ENCODE measurements around the gene SEC14L2.
"Not testable (repeated sequence)": the region's sequence is repeated elsewhere in the genome, so short reads cannot be mapped to it uniquely, and the experiment has no call there.

SEC14L2 gene

DNA sequence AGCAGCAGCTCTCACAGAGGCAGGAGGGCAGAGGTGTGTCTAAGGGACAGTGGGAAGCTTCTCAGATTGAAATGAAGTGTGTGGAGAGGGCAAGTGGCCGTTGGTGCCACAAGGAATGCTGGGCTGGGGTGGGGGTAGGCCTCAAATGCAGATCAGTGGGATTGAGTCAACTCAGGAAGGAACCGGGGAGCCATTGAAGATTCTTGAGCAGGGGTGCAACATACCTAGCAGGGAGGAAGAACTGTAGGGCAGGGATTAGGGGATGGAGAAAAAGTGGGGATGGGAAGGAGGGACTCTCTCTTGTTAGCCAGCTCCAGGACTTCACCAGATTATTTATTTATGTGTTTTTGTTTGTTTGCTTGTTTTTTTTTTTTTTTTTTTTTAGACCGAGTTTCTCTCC is 2.9 kb upstream of the SEC14L2 start:
- Histone ChIP-seq H3K36me3 (replicated peaks) (no peaks in the 10 kb centered on the region), H3K27ac (no peak overlapping the region), H3K4me3 (ENCODE audit: low read depth, low read length) (no peak overlapping the region), H3K27me3 (replicated peaks) (no peaks in the 10 kb centered on the region)
- TF ChIP-seq, protein P1, sequence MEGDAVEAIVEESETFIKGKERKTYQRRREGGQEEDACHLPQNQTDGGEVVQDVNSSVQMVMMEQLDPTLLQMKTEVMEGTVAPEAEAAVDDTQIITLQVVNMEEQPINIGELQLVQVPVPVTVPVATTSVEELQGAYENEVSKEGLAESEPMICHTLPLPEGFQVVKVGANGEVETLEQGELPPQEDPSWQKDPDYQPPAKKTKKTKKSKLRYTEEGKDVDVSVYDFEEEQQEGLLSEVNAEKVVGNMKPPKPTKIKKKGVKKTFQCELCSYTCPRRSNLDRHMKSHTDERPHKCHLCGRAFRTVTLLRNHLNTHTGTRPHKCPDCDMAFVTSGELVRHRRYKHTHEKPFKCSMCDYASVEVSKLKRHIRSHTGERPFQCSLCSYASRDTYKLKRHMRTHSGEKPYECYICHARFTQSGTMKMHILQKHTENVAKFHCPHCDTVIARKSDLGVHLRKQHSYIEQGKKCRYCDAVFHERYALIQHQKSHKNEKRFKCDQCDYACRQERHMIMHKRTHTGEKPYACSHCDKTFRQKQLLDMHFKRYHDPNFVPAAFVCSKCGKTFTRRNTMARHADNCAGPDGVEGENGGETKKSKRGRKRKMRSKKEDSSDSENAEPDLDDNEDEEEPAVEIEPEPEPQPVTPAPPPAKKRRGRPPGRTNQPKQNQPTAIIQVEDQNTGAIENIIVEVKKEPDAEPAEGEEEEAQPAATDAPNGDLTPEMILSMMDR (IDR thresholded peaks at IDR 0.05; ENCODE audit: low read depth, low read length, missing control alignments): no peak
- no peak for DNase-seq
- in situ Hi-C loops (cut with HindIII; ENCODE audit: low pct_ligation_motif_present, low sequenced_read_pairs): no loop called here

DNA sequence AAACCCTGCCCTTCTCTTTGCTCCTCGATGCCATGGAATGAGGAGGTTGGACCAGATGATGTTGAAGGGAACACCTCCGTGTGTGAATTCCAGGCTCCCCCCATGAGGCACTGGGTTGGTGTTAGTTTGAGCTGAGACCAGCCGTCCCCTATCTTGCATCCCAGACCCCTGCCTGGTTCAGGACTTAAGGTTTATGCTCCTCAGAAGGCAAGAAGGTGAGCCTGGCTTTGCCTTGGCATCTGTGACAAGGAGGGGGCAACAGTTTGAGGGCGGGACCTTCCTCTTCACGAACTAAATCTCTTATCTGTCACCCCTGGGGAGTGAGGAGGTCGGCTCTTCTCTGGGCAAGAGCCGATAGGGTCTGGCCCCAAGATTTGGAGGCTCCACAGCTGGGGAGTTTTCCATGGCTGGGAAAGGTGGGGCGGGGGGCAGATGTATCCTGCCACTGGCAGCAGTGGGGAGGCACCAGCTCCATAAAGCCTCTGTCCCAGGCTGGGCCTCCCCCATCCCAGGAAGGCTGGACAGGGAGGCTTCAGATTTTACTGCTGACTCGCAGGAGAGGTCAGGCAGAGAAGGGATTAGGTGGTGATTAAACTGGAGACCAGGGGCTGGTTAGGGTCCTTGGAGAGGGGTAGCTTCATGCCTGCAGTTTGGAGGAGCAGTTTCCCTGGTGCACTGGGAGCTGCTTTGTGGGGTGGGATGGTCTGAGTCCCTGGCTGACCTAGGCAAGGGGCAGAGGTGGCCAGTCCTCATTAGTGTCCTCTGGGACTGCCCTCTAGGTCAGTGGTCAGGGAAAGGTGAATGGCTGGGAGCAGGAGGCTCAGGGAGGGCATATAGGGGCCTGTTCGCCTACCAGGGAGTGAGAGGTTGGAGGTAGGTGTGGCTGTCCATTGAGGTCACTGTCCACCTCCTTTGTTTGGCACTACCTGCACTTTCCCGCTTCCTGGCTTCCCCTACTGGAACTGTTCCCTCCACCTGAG is 1.1 kb downstream of the SEC14L2 start:
- in situ Hi-C loops (cut with HindIII; ENCODE audit: low pct_ligation_motif_present, low sequenced_read_pairs): no loop called here
- H3K4me3 ChIP-seq (ENCODE audit: low read depth, low read length): peak overlapping the region; percentile 83
- TF ChIP-seq, protein P1 (IDR thresholded peaks at IDR 0.05; ENCODE audit: low read depth, low read length, missing control alignments): no peak
- no peak for DNase-seq
- peak overlapping the region; percentile 50 for H3K27ac ChIP-seq
- peaks cover 22% of the 10 kb centered on the region for H3K36me3 ChIP-seq (replicated peaks)
- H3K27me3 ChIP-seq (replicated peaks): no peaks in the 10 kb centered on the region

DNA sequence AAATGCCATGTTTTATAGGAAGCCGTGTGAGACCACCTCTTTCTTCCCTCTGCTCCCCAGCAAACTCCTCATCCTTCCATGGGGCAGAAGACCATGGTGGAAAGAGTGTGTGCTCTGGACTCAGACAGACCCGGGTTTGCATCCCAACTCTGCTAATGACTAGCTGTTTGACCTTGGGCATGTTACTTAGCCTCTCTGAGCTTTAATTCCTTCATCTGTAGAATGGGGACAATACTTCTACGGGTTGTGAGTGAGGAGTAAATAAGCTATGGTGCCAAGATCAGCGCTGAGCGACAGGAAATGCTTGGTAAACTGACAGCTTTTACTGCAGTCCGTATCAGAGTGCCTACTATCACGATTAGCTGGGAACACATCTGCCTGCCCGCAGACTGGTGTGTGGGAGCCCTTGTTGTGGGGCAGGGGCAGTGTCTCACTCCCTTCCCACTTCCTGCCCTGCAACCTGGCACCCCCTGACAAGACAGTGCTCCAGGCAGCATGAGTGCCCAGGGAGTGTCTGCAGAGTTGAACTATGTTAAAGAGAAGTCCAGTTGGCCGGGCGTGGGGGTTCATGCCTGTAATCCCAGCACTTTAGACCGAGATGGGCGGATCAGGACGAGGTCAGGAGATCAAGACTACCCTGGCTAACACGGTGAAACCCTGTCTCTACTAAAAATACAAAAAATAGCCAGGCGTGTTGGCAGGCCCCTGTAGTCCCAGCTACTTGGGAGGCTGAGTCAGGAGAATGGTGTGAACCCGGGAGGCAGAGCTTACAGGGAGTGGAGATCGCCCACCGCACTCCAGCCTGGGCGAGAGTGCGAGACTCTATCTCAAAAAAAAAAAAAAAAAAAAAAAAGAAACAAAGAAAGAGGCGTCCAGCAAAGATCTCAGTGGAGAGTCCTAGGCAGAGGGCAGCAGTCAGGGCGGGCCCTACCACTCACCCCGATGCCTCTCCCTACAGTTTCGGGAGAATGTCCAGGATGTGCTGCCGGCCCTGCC is 2.2 kb downstream of the SEC14L2 start:
- no peak overlapping the region for H3K27ac ChIP-seq

DNA sequence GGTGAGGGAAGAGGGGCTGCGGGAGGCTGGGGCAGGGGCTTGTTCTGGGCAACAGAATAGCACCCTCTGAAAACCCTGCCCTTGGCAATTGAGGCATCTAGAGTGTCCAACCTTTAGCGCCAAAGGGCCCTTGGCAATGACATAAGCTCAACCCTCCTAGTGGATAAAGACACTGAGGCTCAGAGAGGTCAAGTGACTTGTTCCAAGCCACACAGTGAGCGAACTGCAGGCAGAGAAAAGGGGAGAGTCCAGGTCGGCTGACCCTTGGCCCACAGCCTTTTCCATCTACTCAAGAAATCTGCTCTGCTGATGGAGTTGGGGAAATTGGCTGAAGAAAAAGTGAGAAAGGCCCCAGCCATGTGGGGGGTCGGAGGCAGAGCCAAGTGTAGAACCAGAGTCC is 2.9 kb downstream of the SEC14L2 start:
- H3K4me3 ChIP-seq (ENCODE audit: low read depth, low read length): no peak overlapping the region
- H3K27me3 ChIP-seq (replicated peaks): no peaks in the 10 kb centered on the region
- no peak for DNase-seq
- TF ChIP-seq, protein P1 (IDR thresholded peaks at IDR 0.05; ENCODE audit: low read depth, low read length, missing control alignments): no peak
- H3K27ac ChIP-seq: no peak overlapping the region
- H3K36me3 ChIP-seq (replicated peaks): peaks cover 34% of the 10 kb centered on the region
- in situ Hi-C loops (cut with HindIII; ENCODE audit: low pct_ligation_motif_present, low sequenced_read_pairs): no loop called here

More for the DNA sequence above, 2.2 kb downstream of the SEC14L2 start:
- H3K27me3 ChIP-seq (replicated peaks): no peaks in the 10 kb centered on the region
- TF ChIP-seq, protein P1 (IDR thresholded peaks at IDR 0.05; ENCODE audit: low read depth, low read length, missing control alignments): no peak
- DNase-seq: no peak
- in situ Hi-C loops (cut with HindIII; ENCODE audit: low pct_ligation_motif_present, low sequenced_read_pairs): no loop called here
- peaks cover 26% of the 10 kb centered on the region for H3K36me3 ChIP-seq (replicated peaks)
- peak overlapping the region; percentile 83 for H3K4me3 ChIP-seq (ENCODE audit: low read depth, low read length)

DNA sequence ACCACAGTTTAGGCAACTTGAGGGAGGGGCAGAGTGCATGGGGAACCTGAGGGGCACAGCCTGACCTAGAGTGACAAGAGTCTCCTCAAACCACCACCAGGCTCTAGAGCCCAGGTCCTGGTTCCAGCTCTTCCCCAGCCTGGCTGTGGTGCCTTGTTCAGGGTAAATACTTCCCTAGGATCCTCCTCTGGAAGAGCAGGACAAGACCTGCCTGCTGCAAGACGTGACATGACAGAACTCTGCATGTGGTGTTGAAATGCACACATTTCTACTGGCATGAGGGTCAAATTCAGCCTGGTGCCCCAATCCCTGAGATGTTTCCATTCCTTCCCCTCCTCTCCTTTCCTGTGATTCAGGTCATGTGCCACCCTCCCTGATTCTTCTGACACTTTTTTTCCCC is 3.3 kb downstream of the SEC14L2 start:
- in situ Hi-C loops (cut with HindIII; ENCODE audit: low pct_ligation_motif_present, low sequenced_read_pairs): no loop called here
- Histone ChIP-seq H3K27me3 (replicated peaks) (no peaks in the 10 kb centered on the region), H3K4me3 (ENCODE audit: low read depth, low read length) (no peak overlapping the region), H3K27ac (no peak overlapping the region), H3K36me3 (replicated peaks) (peaks cover 34% of the 10 kb centered on the region)
- TF ChIP-seq, protein P1 (IDR thresholded peaks at IDR 0.05; ENCODE audit: low read depth, low read length, missing control alignments): no peak
- DNase-seq: no peak

DNA sequence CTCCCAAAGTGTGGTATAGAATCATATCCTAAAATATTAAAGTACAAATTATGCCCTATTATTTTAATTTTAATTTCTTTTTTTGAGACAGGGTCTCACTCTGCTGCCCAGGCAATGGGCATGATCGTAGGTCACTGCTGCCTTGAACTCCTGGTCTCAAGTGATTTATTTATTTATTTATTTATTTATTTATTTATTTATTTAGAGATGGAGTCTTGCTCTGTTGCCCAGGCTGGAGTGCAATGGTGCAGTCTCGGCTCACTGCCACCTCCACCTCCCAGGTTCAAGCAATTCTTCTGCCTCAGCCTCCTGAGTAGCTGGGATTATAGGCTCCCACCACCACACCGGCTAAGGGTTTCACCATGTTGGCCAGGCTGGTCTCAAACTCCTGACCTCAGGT is 4.2 kb downstream of the SEC14L2 start:
- H3K4me3 ChIP-seq (ENCODE audit: low read depth, low read length); in situ Hi-C loops (cut with HindIII; ENCODE audit: low pct_ligation_motif_present, low sequenced_read_pairs); H3K27ac ChIP-seq; H3K27me3 ChIP-seq (replicated peaks); DNase-seq: not testable (repeated sequence)
- H3K36me3 ChIP-seq (replicated peaks): peaks cover 34% of the 10 kb centered on the region
